H1 (cell line): Measurements from ENCODE around the gene TPRA1. TPM values are rescaled to one million over a fixed set of nuclear protein-coding genes. Genes with fewer than 3 reads are reported as not detected.

ENCODE experiments used
- ASH2L ChIP-seq: fragments of 200-600, 300-600 bp; sonication (generic); IDR thresholded peaks from one replicate; pipeline ENCODE4 v1.7.1; 2017; ENCODE audit warnings: low read length
- BCL11A ChIP-seq, 2 experiments: IDR thresholded peaks; one replicate each; pipeline ENCODE4 v1.6.1; 2011; ENCODE audit warnings: low read depth in 2 of 2, low read length in 2 of 2, mild to moderate bottlenecking in 2 of 2
- POLR2A ChIP-seq, 2 experiments: IDR thresholded peaks; 1 replicate in 1 of 2; 2 replicates in 1 of 2; pipeline ENCODE4 v1.6.1; 2011; ENCODE audit warnings: low read depth in 2 of 2, low read length in 2 of 2, mild to moderate bottlenecking in 2 of 2; ENCODE audit errors: control extremely low read depth in 1 of 2
- RNF2 ChIP-seq: fragments of 200-900, 300-1000 bp; sonication (generic); IDR thresholded peaks from 2 replicates; pipeline ENCODE4 v1.7.1; 2016; ENCODE audit warnings: borderline replicate concordance, low read depth, mild to moderate bottlenecking, antibody characterized with exemption, low read length; ENCODE audit not compliant: poor library complexity, severe bottlenecking; ENCODE audit errors: missing control alignments
- ZNF274 ChIP-seq: IDR thresholded peaks from 2 replicates; pipeline ENCODE4 v1.7.0; 2012; ENCODE audit warnings: low read length, borderline replicate concordance; ENCODE audit errors: extremely low read depth
- polyA plus RNA-seq, 7 experiments: library from polyadenylated mRNA; depleted of rRNA in 3 of 7; stranded (reverse) in 5 of 7; unstranded in 2 of 7; fragments of >200 nt in 5 of 7; fragments of 200-250 nt in 2 of 7; gene quantifications; 1 replicate in 5 of 7; 2 replicates in 1 of 7; 4 replicates in 1 of 7; pipeline versions ENCODE4 v1.2.1 to v1.2.3, GENCODE V29; 2011 to 2013; ENCODE audit warnings: missing spikeins in 2 of 7, mixed read lengths in 2 of 7
- total RNA-seq: library from RNA; stranded (reverse); fragmentation: NEBNext Ultra II Directional; extraction: Animal tissue kit (Norgen Biotek cat#: 25700); gene quantifications from 2 replicates; pipeline ENCODE4 v1.2.1, GENCODE V29; 2021

The TPRA1 gene
- total and polyA plus RNA-seq, 2 of the 8 experiments (the other 6 are each of a cell fraction or from before 2014, with no cell fraction given) = 18.8 to 38.5 TPM

GRCh38 chr3:127529346-127530188, 61.0 kb downstream of the TPRA1 start (continued):
- no peak for TF ChIP-seq RNF2
- no peak for TF ChIP-seq ASH2L
- no peak for TF ChIP-seq POLR2A (IDR thresholded peaks at IDR 0.05; ENCODE audit: control extremely low read depth in 1 of 2, low read depth in 2 of 2, low read length in 2 of 2)
- no peak for TF ChIP-seq ZNF274
- no peak for TF ChIP-seq BCL11A (IDR thresholded peaks at IDR 0.05; ENCODE audit: low read depth in 2 of 2, low read length in 2 of 2)
